ENCODE results near the gene CERS4.
"Not testable (repeated sequence)": the region's sequence is repeated elsewhere in the genome, so short reads cannot be mapped to it uniquely, and the experiment has no call there.

GRCh38 chr19:8203288-8204120 is 5.7 kb upstream of the CERS4 start:
- not testable (repeated sequence) for TF ChIP-seq EZH2phosphoT487 (IDR thresholded peaks at IDR 0.05; ENCODE audit: low read depth)
- TF ChIP-seq, protein P1, sequence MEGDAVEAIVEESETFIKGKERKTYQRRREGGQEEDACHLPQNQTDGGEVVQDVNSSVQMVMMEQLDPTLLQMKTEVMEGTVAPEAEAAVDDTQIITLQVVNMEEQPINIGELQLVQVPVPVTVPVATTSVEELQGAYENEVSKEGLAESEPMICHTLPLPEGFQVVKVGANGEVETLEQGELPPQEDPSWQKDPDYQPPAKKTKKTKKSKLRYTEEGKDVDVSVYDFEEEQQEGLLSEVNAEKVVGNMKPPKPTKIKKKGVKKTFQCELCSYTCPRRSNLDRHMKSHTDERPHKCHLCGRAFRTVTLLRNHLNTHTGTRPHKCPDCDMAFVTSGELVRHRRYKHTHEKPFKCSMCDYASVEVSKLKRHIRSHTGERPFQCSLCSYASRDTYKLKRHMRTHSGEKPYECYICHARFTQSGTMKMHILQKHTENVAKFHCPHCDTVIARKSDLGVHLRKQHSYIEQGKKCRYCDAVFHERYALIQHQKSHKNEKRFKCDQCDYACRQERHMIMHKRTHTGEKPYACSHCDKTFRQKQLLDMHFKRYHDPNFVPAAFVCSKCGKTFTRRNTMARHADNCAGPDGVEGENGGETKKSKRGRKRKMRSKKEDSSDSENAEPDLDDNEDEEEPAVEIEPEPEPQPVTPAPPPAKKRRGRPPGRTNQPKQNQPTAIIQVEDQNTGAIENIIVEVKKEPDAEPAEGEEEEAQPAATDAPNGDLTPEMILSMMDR (IDR thresholded peaks at IDR 0.05; ENCODE audit: low read depth, low read length), result not testable (repeated sequence)
